Glutamatergic neuron (in vitro differentiated cells): ENCODE results near the gene EXOC3L1. TPM values are rescaled to one million over a fixed set of nuclear protein-coding genes. Genes with fewer than 3 reads are reported as not detected.

Source experiments
- DNase-seq: peaks from one replicate; pipeline ENCODE4 v3.0.0; 2022
- H3K27ac Mint-ChIP-seq: one replicate; pipeline ENCODE4 v1.8.0; 2020; ENCODE audit warnings: mild to moderate bottlenecking, mixed read lengths, inconsistent platforms; ENCODE audit not compliant: unreplicated experiment
- H3K27me3 Mint-ChIP-seq: one replicate; pipeline ENCODE4 v1.8.0; 2020; ENCODE audit warnings: mild to moderate bottlenecking, moderate library complexity, mixed read lengths, inconsistent platforms; ENCODE audit not compliant: unreplicated experiment
- H3K36me3 Mint-ChIP-seq: one replicate; pipeline ENCODE4 v1.8.0; 2020; ENCODE audit warnings: mild to moderate bottlenecking, mixed read lengths, inconsistent platforms; ENCODE audit not compliant: unreplicated experiment
- H3K4me1 Mint-ChIP-seq: one replicate; pipeline ENCODE4 v1.8.0; 2020; ENCODE audit warnings: mild to moderate bottlenecking, low read depth, mixed read lengths, inconsistent platforms; ENCODE audit not compliant: unreplicated experiment
- H3K4me3 Mint-ChIP-seq: one replicate; pipeline ENCODE4 v1.8.0; 2020; ENCODE audit warnings: mild to moderate bottlenecking, mixed read lengths, inconsistent platforms; ENCODE audit not compliant: unreplicated experiment
- H3K9me3 Mint-ChIP-seq: one replicate; pipeline ENCODE4 v1.8.0; 2020; ENCODE audit warnings: mild to moderate bottlenecking, moderate library complexity, mixed read lengths, inconsistent platforms; ENCODE audit not compliant: unreplicated experiment
- CTCF ChIP-seq: fragments of 200-600 bp; sonication (generic); IDR thresholded peaks from one replicate; pipeline ENCODE4 v1.5.0; 2021; ENCODE audit not compliant: partially characterized antibody, unreplicated experiment
- total RNA-seq: library from RNA; stranded (reverse); fragmentation: NEBNext Ultra II Directional; extraction: Animal tissue kit (Norgen Biotek cat#: 25700); gene quantifications from one replicate; pipeline ENCODE4 v1.2.1, GENCODE V29; 2021; ENCODE audit not compliant: unreplicated experiment

The EXOC3L1 gene
- total RNA-seq, 1 donor from 2014 or later: 3.6 TPM

GRCh38 chr16:67183627-67184452, 6.1 kb downstream of the EXOC3L1 start, which contains the start of gene MATCAP1:
Gene MATCAP1 (minus strand): TSS chr16:67183963. CDS start chr16:67180610, 3,353 bp downstream.
- Mint-ChIP-seq H3K27ac (no peak within 1 kb of the TSS), H3K36me3 (no peaks in the 10 kb centered on the region), H3K4me3 (peak within 1 kb of the TSS; percentile 71), H3K9me3 (peaks cover 5% of the 10 kb centered on the region), H3K4me1 (peaks cover 8% of the 10 kb centered on the region), H3K27me3 (peaks cover 4% of the 10 kb centered on the region)
- peak; percentile 98 for DNase-seq
- no peak for TF ChIP-seq CTCF

- Mint-ChIP-seq H3K27ac (no peak overlapping the region), H3K4me1 (peaks cover 12% of the 10 kb centered on the region), H3K27me3 (peaks cover 8% of the 10 kb centered on the region), H3K36me3 (no peaks in the 10 kb centered on the region), H3K9me3 (peaks cover 5% of the 10 kb centered on the region), H3K4me3 (no peak overlapping the region)
- DNase-seq: no peak
- no peak for TF ChIP-seq CTCF
These were observed 6.7 kb downstream of the EXOC3L1 start for GRCh38 chr16:67183284-67183626.

GRCh38 chr16:67182288-67182687, 7.6 kb downstream of the EXOC3L1 start:
- Mint-ChIP-seq H3K27ac (no peak overlapping the region), H3K4me1 (peaks cover 12% of the 10 kb centered on the region), H3K36me3 (no peaks in the 10 kb centered on the region), H3K9me3 (peaks cover 10% of the 10 kb centered on the region), H3K4me3 (no peak overlapping the region), H3K27me3 (peaks cover 10% of the 10 kb centered on the region)
- DNase-seq: no peak
- no peak for TF ChIP-seq CTCF

GRCh38 chr16:67181346-67181745, 8.6 kb downstream of the EXOC3L1 start:
- Mint-ChIP-seq H3K36me3 (peaks cover 5% of the 10 kb centered on the region), H3K9me3 (peaks cover 14% of the 10 kb centered on the region), H3K4me1 (peaks cover 15% of the 10 kb centered on the region), H3K27ac (no peak overlapping the region), H3K4me3 (no peak overlapping the region), H3K27me3 (peaks cover 14% of the 10 kb centered on the region)
- TF ChIP-seq CTCF: no peak
- DNase-seq: no peak

GRCh38 chr16:67180166-67180565, 9.8 kb downstream of the EXOC3L1 start:
- peaks cover 5% of the 10 kb centered on the region for H3K36me3 Mint-ChIP-seq
- H3K9me3 Mint-ChIP-seq: peaks cover 11% of the 10 kb centered on the region
- DNase-seq: no peak
- H3K27me3 Mint-ChIP-seq: peaks cover 14% of the 10 kb centered on the region
- no peak overlapping the region for H3K27ac Mint-ChIP-seq
- H3K4me3 Mint-ChIP-seq: no peak overlapping the region
- no peak for TF ChIP-seq CTCF
- peaks cover 11% of the 10 kb centered on the region for H3K4me1 Mint-ChIP-seq
